B cell (primary cell): ENCODE results near the gene PHIP. TPM values are rescaled to one million over a fixed set of nuclear protein-coding genes. Genes with fewer than 3 reads are reported as not detected.

Source experiments
- ATAC-seq: fragments of 200-7000 bp; cut with Tn5 transposase; one replicate; pipeline ENCODE4 v1.10.0; 2021; ENCODE audit warnings: low read depth, mild to moderate bottlenecking, moderate number of reproducible peaks, moderate library complexity
- CTCF ChIA-PET: fragments of 350-600 bp; sonication (Branson Sonifier 250); formaldehyde crosslinking; loops from one replicate; lab custom pipeline; 2021; ENCODE audit warnings: antibody characterized with exemption, inconsistent platforms; lab: Charles Lee
- POLR2A ChIA-PET: fragments of 350-600 bp; sonication (Branson Sonifier 250); formaldehyde crosslinking; loops from one replicate; lab custom pipeline; 2021; ENCODE audit warnings: antibody characterized with exemption; lab: Charles Lee
- DNase-seq: peaks from one replicate; pipeline ENCODE4 v3.0.0; 2013
- H2AFZ ChIP-seq: 2 replicates; pipeline ENCODE4 v1.6.1; 2012; ENCODE audit warnings: mild to moderate bottlenecking, low read depth, low read length; ENCODE audit not compliant: insufficient read depth, poor library complexity, severe bottlenecking
- H3K27ac ChIP-seq, 2 donors: 1 replicate in 1 of 2; 2 replicates in 1 of 2; pipeline ENCODE4 v1.5.1; 2012 to 2013; ENCODE audit warnings: low read length in 2 of 2, mild to moderate bottlenecking in 2 of 2, moderate library complexity in 1 of 2
- H3K27me3 ChIP-seq, 4 experiments: fragments of 200-600 bp in 1 of 4; sonication (generic) in 1 of 4; replicated peaks in 1 of 4; 1 replicate in 2 of 4; 2 replicates in 2 of 4; pipeline versions ENCODE4 v1.6.1 to v1.7.0; 2013 to 2016; ENCODE audit warnings: low read length in 3 of 4, mild to moderate bottlenecking in 2 of 4, mixed read lengths in 1 of 4, moderate library complexity in 1 of 4; ENCODE audit not compliant: insufficient read depth in 4 of 4, control insufficient read depth in 3 of 4; ENCODE audit errors: control extremely low read depth in 1 of 4
- H3K36me3 ChIP-seq, 2 experiments: replicated peaks in 1 of 2; 1 replicate in 1 of 2; 2 replicates in 1 of 2; pipeline versions ENCODE4 v1.6.1 to v1.7.1; 2013; ENCODE audit warnings: low read length in 1 of 2; ENCODE audit not compliant: insufficient read depth in 2 of 2, control insufficient read depth in 1 of 2; ENCODE audit errors: control extremely low read depth in 1 of 2, extremely low read depth in 1 of 2
- H3K4me1 ChIP-seq, 2 donors: fragments of 200-600 bp in 1 of 2; sonication (generic) in 1 of 2; 1 replicate in 1 of 2; 2 replicates in 1 of 2; pipeline versions ENCODE4 v1.5.1 to v1.6.1; 2013 to 2017; ENCODE audit warnings: low read length in 2 of 2; ENCODE audit not compliant: control insufficient read depth in 2 of 2, insufficient read depth in 2 of 2
- H3K4me2 ChIP-seq: replicated peaks from 2 replicates; pipeline ENCODE3; 2012; ENCODE audit warnings: mild to moderate bottlenecking, low read depth, low read length; ENCODE audit not compliant: poor library complexity, severe bottlenecking
- H3K4me3 ChIP-seq, 5 experiments: fragments of 200-600 bp in 1 of 5; sonication (generic) in 1 of 5; 1 replicate in 3 of 5; 2 replicates in 2 of 5; pipeline versions ENCODE4 v1.5.1 to v1.7.0; 2011 to 2016; ENCODE audit warnings: low read length in 4 of 5, mild to moderate bottlenecking in 4 of 5, low read depth in 2 of 5, control low read depth in 1 of 5, moderate library complexity in 1 of 5; ENCODE audit not compliant: insufficient read depth in 1 of 5; ENCODE audit errors: control extremely low read depth in 1 of 5, extremely low read depth in 1 of 5
- H3K79me2 ChIP-seq: fragments of 200-600 bp; sonication (generic); one replicate; pipeline ENCODE4 v1.6.0; 2016; ENCODE audit warnings: low read length; ENCODE audit not compliant: control insufficient read depth, insufficient read depth
- H3K9ac ChIP-seq: fragments of 200-600 bp; sonication (generic); 2 replicates; pipeline ENCODE4 v1.6.1; 2017; ENCODE audit warnings: mild to moderate bottlenecking, low read length, moderate library complexity
- H3K9me3 ChIP-seq, 3 donors: one replicate each; pipeline versions ENCODE4 v1.6.1 to v1.7.1; 2013; ENCODE audit warnings: low read length in 2 of 3; ENCODE audit not compliant: control insufficient read depth in 2 of 3, insufficient read depth in 1 of 3; ENCODE audit errors: control extremely low read depth in 1 of 3
- H4K20me1 ChIP-seq: 2 replicates; pipeline ENCODE4 v1.6.0; 2012; ENCODE audit warnings: mild to moderate bottlenecking, low read length; ENCODE audit not compliant: insufficient read depth, control insufficient read depth, poor library complexity, severe bottlenecking
- H3K27ac Mint-ChIP-seq: one replicate; pipeline ENCODE4 v1.8.0; 2021; ENCODE audit warnings: mixed read lengths
- H3K27me3 Mint-ChIP-seq: one replicate; pipeline ENCODE4 v1.8.0; 2021; ENCODE audit warnings: mixed read lengths
- H3K4me1 Mint-ChIP-seq: one replicate; pipeline ENCODE4 v1.8.0; 2021; ENCODE audit warnings: mixed read lengths
- H3K4me3 Mint-ChIP-seq: one replicate; pipeline ENCODE4 v1.8.0; 2021; ENCODE audit warnings: mixed read lengths
- H3K9me3 Mint-ChIP-seq: one replicate; pipeline ENCODE4 v1.8.0; 2022; ENCODE audit warnings: mixed read lengths; ENCODE audit not compliant: insufficient read depth
- CTCF ChIP-seq: fragments of 200-600 bp; IDR thresholded peaks from one replicate; pipeline ENCODE4 v1.8.0; 2022; ENCODE audit warnings: antibody characterized with exemption, mild to moderate bottlenecking
- EZH2 ChIP-seq: IDR thresholded peaks from 2 replicates; pipeline ENCODE4 v1.6.1; 2012; ENCODE audit warnings: borderline replicate concordance, low read depth, mild to moderate bottlenecking, moderate library complexity, low read length; ENCODE audit not compliant: insufficient read depth, poor library complexity, severe bottlenecking
- WGBS: methylation state at CpG from one replicate; pipeline ENCODE4 v1.1.5; 2013; ENCODE audit warnings: missing lambda C conversion rate; ENCODE audit not compliant: insufficient coverage; 5-methylcytosine and 5-hydroxymethylcytosine counted together
- intact Hi-C: fragments of 100-400 bp; cut with micrococcal nuclease; formaldehyde crosslinking; loops from one replicate; pipeline ENCODE4 v1.10.0; 2022
- polyA plus RNA-seq: library from polyadenylated mRNA; depleted of rRNA; stranded (reverse); fragments of >200 nt; gene quantifications from 2 replicates; pipeline ENCODE4 v1.2.3, GENCODE V29; 2012
- total RNA-seq, 2 donors: library from RNA; stranded (reverse); fragments of 120-200 nt in 1 of 2; gene quantifications; 1 replicate in 1 of 2; 2 replicates in 1 of 2; pipeline versions ENCODE4 v1.2.3 to v1.2.4, GENCODE V29; 2013 to 2022

The PHIP gene
- total and polyA plus RNA-seq, 2 donors (not counting 1 experiment from before 2014, with no cell fraction given): 7.4 to 52.7 TPM

GRCh38 chr6:79009819-79010218, 68.2 kb downstream of the PHIP start:
- Mint-ChIP-seq H3K4me1 (no peaks in the 10 kb centered on the region), H3K27ac (no peak overlapping the region), H3K27me3 (no peaks in the 10 kb centered on the region), H3K9me3 (no peaks in the 10 kb centered on the region), H3K4me3 (no peak overlapping the region)
- Histone ChIP-seq H3K4me1 (no peaks in the 10 kb centered on the region), H3K9me3 (no peaks in the 10 kb centered on the region), H3K79me2 (no peaks in the 10 kb centered on the region), H3K27ac (no peak overlapping the region), H4K20me1 (no peaks in the 10 kb centered on the region), H3K4me3 (no peak overlapping the region), H3K36me3 (peaks cover 8 to 18% of the 10 kb centered on the region in 2 experiments), H3K27me3 (no peaks in the 10 kb centered on the region), H3K9ac (no peak overlapping the region), H3K4me2 (no peak overlapping the region), H2AFZ (no peak overlapping the region)
- no CpG with 5 or more reads among the region's 1 CpG for whole genome bisulfite sequencing
- CTCF ChIA-PET: interaction anchor here (0.5 kb wide), 1 partner anchor 26 kb away, joined by 3 read pairs; no protein-coding TSS in a partner anchor
- POLR2A ChIA-PET: interaction anchor here (0.7 kb wide), 1 partner anchor 67 kb away, joined by 7 read pairs; no protein-coding TSS in a partner anchor
- ATAC-seq: no peak
- TF ChIP-seq EZH2 (no peak), CTCF (no peak)
- intact Hi-C loops: loop anchor here (5.0 kb wide), 1 partner anchor 42 kb away; no protein-coding TSS in a partner anchor
- no peak for DNase-seq

- no peaks in the 10 kb centered on the region for H3K4me1 ChIP-seq
- no peak overlapping the region for H3K9ac ChIP-seq
- Mint-ChIP-seq H3K9me3 (no peaks in the 10 kb centered on the region), H3K4me3 (no peak overlapping the region), H3K27me3 (no peaks in the 10 kb centered on the region), H3K27ac (no peak overlapping the region), H3K4me1 (no peaks in the 10 kb centered on the region)
- no peaks in the 10 kb centered on the region for H3K9me3 ChIP-seq
- ChIA-PET POLR2A (no interaction called here), CTCF (no interaction called here)
- TF ChIP-seq CTCF (no peak), EZH2 (no peak)
- H3K4me2 ChIP-seq: no peak overlapping the region
- intact Hi-C loops: no loop called here
- H3K79me2 ChIP-seq: no peaks in the 10 kb centered on the region
- no peak overlapping the region for H3K27ac ChIP-seq
- no peak overlapping the region for H3K4me3 ChIP-seq
- H4K20me1 ChIP-seq: no peaks in the 10 kb centered on the region
- H2AFZ ChIP-seq: no peak overlapping the region
- no CpG with 5 or more reads among the region's 1 CpG for WGBS
- ATAC-seq (no peak), DNase-seq (no peak)
- peaks cover 24 to 38% of the 10 kb centered on the region in 2 experiments for H3K36me3 ChIP-seq
- no peaks in the 10 kb centered on the region for H3K27me3 ChIP-seq
Measured at GRCh38 chr6:79005497-79005896, 72.6 kb downstream of the PHIP start.
